DOHH2 (cell line): ENCODE results near the gene ZNF787.

Experiments used
- CTCF ChIP-seq: fragments of 200-600 bp; sonication (generic); IDR thresholded peaks from one replicate; pipeline ENCODE4 v1.5.1; 2014; ENCODE audit warnings: antibody characterized with exemption, mild to moderate bottlenecking, low read depth, low read length; ENCODE audit not compliant: poor library complexity, severe bottlenecking
- EZH2phosphoT487 ChIP-seq: fragments of 200-600 bp; sonication (generic); IDR thresholded peaks from 2 replicates; pipeline ENCODE4 v1.6.1; 2017; ENCODE audit warnings: borderline replicate concordance, mild to moderate bottlenecking, antibody characterized with exemption, low read length, moderate library complexity, mixed read lengths

GRCh38 chr19:56119582-56119978, 1.5 kb downstream of the ZNF787 start:
- TF ChIP-seq CTCF, result no peak
- TF ChIP-seq EZH2phosphoT487, result no peak
